B cell (primary cell): ENCODE data around the gene PAIP2B.

Source experiments
- EZH2 ChIP-seq: IDR thresholded peaks from 2 replicates; pipeline ENCODE4 v1.6.1; 2012; ENCODE audit warnings: borderline replicate concordance, low read depth, mild to moderate bottlenecking, moderate library complexity, low read length; ENCODE audit not compliant: insufficient read depth, poor library complexity, severe bottlenecking
- TF ChIP-seq, protein P1 (sequence below): fragments of 200-600 bp; IDR thresholded peaks from one replicate; pipeline ENCODE4 v1.8.0; 2022; ENCODE audit warnings: antibody characterized with exemption, mild to moderate bottlenecking

DNA sequence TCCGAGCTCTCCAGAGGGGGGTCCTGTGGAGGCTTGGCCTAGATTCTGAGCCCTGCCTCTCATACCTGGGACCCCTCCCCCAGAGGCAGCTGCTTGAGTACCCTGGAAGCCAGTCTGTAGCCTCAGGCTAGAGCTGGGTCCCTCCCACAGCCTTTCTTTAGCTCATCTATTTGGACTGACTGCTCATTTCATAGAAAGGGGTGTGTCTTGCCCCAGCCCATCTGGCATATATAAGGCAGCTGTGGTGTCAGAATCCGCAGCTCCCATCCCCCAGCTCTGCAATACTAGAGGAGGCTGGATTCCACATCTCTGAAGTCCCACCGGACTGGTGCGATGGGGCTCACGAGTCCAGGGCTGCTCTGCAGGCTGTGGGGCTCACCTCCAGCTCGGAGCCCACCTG, 70.3 kb downstream of the PAIP2B start:
- TF ChIP-seq, protein P1, sequence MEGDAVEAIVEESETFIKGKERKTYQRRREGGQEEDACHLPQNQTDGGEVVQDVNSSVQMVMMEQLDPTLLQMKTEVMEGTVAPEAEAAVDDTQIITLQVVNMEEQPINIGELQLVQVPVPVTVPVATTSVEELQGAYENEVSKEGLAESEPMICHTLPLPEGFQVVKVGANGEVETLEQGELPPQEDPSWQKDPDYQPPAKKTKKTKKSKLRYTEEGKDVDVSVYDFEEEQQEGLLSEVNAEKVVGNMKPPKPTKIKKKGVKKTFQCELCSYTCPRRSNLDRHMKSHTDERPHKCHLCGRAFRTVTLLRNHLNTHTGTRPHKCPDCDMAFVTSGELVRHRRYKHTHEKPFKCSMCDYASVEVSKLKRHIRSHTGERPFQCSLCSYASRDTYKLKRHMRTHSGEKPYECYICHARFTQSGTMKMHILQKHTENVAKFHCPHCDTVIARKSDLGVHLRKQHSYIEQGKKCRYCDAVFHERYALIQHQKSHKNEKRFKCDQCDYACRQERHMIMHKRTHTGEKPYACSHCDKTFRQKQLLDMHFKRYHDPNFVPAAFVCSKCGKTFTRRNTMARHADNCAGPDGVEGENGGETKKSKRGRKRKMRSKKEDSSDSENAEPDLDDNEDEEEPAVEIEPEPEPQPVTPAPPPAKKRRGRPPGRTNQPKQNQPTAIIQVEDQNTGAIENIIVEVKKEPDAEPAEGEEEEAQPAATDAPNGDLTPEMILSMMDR: no peak
- TF ChIP-seq EZH2: no peak
